A673 (cell line): Measurements from ENCODE around the gene RNF220.

Experiments
- CTCF ChIP-seq: fragments of 300-800, 200-600 bp; sonication (generic); conservative IDR thresholded peaks from 2 replicates; pipeline ENCODE4 v1.5.1; 2017; ENCODE audit warnings: low read depth, mild to moderate bottlenecking, antibody characterized with exemption, low read length, moderate library complexity, mixed read lengths
- EZH2 ChIP-seq: fragments of 200-600 bp; sonication (generic); IDR thresholded peaks from 2 replicates; pipeline ENCODE4 v1.6.1; 2017; ENCODE audit warnings: borderline replicate concordance, low read depth, mild to moderate bottlenecking, mixed read lengths, antibody characterized with exemption, low read length; ENCODE audit not compliant: poor library complexity, severe bottlenecking

GRCh38 chr1:44676484-44677200 is 271.6 kb downstream of the RNF220 start:
- no peak for TF ChIP-seq CTCF
- no peak for TF ChIP-seq EZH2
